Measurements from ENCODE around the gene STX10.

Gene STX10

DNA sequence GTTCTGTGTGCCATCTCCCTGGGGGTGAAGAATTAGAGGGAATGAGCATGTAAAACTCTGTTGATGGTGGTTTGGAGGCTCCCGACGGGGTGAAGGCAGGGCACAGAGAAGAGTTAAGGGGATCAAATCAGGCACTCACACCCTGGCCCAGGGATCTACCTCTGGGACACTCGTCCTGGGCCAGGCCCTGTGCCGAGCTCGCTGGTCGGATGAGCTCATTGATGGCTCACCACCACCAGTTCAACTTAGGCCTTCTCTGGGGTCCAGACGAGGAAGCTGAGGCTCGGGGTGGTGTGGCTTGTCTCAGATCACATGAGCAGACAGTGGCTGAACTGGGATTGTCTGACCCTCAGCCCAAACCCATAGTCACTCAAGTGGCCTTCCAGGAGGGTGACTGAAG lies 30.5 kb downstream of the STX10 start:
- no peak for DNase-seq (ENCODE audit: low read depth)

DNA sequence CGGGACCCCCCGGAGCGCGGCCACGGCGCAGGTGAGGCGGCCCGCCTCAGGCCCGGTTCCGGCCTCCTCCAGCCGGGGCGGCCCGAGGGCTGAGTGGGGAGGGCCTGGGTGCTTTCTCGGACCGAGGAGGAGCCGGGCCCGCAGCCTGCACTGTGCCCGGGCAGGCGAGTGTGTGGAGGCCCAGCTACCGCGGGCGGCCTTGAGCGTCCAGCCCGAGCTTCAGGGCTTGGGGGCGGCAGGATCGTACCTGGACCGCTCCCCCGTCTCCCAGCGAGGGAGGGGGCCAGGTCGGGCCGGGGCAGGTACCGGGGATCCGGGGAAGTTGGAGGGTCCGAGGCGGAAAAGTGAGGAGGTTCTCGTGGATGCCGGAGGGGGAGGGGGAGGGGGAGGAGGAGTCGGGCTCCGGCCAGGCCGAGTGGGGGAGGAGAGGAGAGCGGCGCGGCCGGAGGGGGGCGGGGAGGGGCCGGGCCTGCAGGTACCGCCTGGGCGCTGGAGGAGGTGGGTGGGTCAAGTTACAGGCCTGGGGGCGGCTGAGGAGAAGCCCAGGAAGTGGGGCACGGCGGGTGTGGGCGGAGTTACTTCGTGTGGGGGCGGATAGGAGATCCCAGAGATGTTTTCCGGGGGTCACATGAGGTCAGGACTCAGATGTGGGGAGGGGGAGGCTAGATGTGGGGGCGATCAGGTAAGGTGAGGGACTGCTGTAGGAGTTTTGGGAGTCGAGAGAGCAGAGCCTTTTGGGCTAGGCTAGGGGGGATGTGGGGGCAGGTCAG lies 31.6 kb downstream of the STX10 start:
- DNase-seq (ENCODE audit: low read depth), result no peak

DNA sequence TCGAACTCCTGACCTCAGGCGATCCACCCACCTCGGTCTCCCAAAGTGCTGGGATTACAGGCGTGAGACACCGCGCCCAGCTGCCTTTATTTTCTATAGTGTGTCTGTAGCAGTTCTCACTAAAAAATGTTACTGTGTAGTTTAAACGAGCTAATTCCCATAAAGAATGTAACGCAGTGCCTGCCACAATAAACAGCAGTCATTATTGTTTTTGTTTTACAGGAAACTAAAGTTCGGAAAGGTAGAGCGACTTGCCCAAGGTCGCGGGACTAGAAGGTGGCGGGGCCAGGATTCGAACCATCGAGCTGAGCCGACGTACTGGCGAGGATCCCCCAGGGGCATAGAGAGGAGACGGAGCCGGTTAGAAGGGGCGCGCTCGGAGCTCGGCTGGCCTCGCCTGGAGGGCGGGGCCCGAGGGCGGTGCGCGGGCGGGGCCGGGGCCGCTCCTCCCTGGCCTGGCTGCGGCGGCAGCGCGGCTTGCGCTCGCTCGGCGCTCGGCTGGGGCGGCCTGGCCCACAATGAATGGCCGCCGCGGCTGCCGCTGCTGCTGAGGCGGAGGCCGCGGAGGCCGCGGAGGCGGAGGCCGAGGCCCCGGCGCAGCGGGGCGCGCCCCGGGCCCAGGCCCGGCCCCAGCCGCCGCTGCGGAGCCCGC lies 32.3 kb downstream of the STX10 start, which contains the start of gene NACC1:
NACC1 (plus strand) TSS at position 493 of the 652 bp plus-strand sequence. CDS start 16,944 bp downstream, outside the sequence.
- peak; percentile 60 for DNase-seq (ENCODE audit: low read depth)

DNA sequence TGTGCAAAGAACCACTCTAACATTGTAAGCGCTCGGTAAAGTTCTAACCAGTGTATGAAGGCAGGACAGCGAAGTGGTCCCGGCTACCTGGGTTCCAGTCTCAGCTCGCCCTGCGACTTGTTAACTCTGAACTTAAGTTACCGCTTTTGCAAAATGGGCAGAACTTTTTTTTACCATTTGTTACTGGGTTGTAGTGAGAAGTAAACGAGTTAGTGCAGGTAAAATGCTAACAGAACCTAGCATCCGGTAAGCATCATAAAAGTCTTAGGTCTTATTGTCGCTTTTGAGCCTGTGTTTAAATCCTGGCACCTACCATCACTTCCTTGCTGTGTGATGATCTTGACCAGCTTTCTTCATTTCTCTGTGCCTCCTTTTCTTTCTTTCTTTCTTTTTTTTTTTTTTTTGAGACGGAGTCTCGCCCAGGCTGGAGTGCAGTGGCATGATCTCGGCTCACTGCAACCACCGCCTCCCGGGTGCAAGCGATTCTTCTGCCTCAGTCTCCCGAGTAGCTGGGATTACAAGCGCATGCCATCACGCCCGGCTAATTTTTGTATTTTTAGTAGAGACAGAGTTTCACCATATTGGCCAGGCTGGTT lies 32.9 kb downstream of the STX10 start:
- DNase-seq (ENCODE audit: low read depth), result no peak

DNA sequence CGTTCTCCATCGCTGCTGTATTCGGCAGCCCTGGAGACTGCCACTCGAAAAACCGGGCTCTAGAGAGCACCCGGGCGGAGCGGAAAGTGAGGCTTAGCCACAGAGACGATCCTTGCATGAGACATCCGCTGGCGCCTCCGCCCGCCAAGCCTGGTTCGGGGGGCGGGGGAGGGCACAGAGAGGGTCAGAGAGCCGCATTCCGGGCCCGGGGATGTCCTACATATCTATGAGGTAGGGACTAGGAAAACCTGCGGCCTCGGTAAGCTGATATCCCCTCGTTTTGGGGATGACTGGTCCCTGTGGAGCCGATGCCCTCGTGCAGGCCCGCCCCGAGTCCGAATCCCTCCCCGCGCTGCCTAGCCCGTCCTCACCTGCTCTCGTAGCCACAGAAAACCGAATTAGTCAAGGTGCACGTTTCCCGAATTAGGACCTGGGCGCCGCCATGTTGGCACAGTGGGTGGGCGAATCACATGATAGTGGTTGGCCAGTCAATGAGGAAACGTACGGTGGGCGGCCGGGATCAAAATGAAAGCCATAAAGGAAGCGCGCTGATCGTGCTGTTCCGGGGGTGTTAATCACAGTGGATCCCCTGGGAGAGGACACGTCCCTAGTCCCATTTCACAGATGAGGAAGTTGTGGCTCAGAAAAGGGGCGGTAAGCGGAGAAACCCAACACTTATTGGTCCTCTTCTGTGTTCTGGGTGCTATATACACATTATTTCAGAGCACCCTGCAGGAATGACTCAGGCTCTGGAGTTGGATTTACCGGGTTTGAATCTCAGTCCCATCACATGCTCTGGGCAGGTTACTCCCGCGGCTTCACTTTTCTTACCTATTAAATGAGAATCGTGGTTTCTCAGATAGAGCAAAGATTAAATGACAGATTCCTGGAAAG lies 33.6 kb downstream of the STX10 start, which contains the start of gene TRMT1:
TRMT1 (minus strand) TSS at position 459 of the 894 bp plus-strand sequence; CDS start at position 118, 341 bp downstream.
- DNase-seq (ENCODE audit: low read depth), result peak; percentile 77

DNA sequence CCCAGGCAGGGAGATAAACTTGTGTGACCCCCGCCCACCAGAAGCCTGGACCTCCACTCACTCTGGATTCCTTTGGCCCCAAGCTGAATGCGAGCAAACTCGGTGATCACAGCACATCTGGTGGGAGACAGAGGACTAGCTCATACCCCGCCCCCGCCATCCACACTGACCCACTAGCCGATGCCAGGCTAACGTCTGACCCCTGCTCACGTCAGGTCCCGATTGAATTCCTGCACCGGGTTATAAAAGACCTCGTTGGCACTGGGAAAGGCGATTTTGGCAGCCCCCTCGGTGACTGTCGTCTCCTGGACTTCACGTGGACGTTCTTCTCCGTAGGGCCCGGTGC lies 34.3 kb downstream of the STX10 start:
- DNase-seq (ENCODE audit: low read depth), result no peak

DNA sequence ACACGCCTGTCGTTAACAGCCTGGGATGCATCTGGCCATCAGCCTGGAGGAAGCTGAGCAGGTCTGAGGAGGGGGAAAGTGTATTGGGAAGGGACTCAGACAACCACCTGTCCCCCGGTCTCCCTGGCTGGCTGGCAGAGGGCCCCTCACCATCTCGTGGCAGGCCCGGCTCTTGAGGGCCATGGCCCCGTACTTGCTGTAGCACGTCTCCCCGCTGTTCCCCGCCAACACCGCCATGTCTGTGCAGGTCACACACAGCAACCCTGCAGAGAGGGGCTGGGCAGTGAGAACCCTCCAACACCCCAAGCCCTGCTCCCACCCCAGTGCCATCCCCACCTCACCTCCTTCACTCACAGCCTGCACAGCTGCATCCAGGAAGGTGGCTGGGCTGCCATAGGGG lies 37.6 kb downstream of the STX10 start:
- no peak for DNase-seq (ENCODE audit: low read depth)

DNA sequence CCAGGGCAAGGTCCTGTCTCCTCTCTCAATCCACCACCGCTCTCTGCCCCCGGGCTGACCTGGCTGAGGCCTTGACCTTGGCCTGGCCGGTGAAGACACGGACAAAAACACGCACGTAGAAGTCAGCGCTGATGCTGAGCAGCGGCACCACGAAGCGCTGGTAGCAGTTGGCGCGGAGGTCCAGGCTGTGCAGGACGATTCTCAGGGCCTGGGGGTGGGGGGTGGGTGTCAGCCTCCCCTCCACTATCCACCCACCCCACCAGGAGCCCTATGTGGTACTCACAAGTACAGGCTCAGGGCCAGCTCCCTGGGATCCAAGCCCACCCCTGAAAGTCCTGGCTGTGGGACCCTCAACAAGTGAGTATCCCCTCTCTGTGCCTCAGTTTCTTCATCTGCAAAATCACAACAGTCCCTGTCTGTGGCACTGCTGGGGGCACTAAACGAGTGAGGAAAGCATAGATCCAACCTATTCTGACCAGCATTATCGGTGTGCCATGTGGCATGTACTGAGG lies 40.0 kb downstream of the STX10 start:
- no peak for DNase-seq (ENCODE audit: low read depth)

DNA sequence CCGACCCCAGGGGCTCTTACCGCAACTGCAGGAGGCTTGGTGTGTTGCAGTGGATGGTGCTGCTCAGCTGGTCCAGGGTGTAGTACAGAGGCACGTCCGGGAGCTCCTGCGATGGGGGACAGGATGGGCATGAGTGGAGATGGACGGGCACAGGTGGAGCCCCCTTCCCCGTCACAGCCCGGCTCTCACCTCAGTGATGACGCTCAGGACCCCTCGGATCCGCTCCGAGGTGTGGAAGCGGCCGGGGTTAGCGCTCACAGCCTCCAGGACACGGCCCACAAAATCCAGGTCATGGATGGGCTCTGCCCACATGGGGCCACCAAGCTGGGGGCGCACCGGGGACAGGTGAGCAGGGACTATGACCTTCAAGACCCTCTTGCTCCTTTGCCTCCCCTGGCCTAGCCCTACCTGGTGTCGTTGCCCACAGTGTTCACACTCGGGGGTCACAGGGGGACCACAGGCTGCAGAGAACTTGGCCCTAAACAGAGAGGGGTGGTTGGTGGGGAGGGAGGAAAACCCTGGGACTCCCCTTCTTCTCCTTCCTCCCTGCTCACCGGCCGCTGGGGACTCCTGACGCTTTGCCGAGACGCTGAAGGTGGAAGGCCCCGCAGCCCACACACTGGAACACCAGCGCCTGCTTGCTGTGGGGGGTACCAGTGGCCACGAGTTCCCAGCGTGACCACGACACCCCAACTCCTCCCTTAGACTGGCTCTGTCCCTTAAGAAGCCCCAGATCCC lies 40.6 kb downstream of the STX10 start:
- DNase-seq (ENCODE audit: low read depth), result no peak

DNA sequence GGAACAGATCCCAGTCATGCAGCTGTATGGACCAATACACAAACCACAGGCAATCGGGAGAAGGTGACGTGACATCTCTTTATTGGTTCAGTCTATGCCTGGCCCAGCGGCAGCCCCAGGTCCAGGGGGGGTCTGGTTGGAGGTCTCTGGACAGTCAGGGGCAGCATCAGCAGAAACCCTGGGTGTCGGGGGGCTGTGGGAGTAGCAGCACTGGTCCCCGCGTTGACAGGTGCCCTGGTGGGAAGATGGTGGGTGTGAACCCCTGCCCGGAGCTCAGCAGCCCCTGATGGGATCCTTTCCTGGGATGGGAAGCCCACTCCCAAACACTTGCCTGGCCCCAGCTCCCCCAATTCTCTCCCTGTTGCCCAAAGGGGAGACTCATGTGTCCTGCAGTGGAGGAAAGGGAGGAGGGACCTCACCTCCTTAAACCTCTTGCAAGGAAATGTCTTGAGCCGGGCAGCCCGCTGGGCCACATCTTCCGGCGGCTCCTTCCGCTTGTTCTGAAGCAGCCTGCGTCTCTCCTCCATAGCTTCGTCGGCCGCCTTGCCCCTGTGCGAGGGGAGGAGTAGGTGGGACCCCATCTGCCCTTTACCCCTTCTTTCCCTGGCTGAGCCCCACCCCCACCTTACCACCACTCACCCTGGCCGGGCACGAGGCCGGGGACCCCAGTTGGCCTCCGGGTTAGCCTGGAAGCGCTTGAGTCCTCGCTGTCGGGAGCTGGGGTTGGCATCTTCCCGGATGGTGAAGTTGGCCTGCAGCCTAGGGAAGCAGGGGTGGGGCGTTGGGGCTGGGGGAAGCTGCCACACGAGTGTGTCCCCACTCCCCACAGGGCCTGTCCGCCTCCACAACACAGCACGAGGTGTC lies 45.1 kb downstream of the STX10 start:
- no peak for DNase-seq (ENCODE audit: low read depth)

DNA sequence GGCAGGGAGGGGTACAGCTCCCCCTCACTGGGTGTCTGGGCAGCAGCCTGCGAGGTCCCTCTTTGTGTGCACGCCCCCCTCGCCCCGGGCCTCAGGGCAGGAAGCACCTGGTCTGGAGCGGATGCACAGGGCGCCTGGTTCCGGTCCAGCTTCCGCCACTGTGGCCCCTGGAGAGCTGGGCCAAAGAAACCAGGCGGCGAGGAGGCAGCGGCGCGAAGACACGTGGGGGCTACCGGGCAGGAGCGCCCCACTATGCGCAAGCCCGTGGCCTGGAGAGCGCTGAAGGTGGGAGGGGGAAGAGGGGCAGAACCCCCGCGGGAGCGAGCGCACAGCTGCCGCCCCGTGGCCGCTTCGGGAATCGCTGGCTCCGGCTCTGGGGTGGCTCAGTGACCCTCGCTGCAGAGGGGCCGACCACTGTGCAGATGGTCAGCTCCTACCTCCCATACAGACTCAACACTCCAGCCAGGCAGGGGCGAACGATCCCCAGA lies 45.8 kb downstream of the STX10 start:
- no peak for DNase-seq (ENCODE audit: low read depth)

DNA sequence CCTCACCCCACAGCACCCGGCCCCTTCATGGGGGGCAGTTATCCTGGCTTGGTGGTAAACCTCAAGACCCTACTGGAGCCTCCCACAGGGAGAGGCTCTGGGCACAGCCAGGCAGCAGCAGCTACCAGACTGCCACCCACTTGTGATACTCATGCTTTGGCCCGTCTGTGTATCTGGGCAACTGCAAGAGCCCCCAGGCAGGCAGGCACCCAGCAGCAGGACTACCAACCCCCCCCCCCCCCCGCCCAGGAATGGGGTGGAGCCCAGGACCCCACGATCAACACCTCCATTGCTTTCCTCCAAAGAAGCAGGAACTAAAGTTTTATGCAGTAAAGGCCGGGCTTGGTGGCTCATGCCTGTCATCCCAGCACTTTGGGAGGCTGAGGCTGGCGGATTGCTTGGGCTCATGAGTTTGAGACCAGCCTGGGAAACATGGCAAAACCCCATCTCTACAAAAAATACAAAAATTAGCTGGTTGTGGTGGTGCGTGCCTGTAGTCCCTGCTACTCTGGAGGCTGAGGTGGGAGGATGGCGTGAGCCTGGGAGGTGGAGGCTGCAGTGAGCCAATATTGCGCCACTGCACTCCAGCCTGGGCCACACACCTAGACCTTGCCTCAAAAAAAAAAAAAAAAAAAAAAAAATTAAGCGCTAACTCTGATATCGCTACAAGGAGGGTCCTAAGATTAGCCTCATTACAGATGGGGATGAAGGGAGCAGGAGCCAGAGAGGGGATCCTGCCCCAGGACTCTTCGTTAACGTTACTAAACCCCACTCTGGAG lies 46.4 kb downstream of the STX10 start:
- no peak for DNase-seq (ENCODE audit: low read depth)

DNA sequence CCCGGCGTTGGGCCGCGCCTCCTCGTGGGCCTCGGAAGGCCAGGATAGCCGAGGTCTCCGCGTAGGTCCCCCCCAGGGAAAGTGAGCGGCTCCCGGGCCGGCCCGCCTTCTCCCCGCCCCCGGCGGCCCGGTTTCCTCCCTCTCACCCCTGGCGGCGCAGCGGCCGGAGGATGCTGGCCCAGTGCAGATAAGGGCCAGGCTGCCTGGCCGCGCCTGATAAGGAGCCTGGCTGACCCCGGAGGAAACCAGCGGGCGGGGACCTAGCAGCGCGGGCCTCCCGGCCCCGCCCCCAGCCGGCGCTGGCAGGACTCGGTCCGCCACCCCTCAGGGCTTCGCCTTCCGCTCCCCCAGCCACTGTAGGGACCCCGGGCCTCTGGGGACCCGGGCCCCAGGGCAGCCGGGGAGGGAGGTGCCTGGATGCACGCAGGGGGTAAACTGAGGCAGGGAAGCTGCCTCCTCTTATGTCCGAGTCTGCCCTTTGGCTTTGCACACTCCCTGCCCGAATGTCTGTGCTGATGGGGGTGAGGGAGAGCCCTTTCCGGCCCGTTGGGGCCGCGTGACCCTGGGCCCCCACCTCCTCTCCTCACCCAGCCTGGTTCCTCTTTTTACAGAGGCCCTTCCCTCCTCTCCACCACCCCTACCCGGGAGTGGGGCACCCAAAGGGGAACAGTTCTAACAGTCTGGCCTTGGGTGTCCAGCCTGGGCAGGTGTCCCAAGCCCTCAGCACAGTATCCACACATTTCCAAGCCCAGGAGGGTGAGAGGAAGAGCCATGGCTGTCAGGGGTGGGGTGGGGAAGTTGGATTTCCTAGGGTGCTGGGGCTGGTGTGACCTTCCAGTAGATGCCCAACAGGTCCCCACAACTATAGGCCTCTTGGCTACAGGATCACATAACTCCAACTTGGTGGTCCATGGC lies 47.3 kb downstream of the STX10 start, which contains the start of gene LYL1:
LYL1 (minus strand) TSS at position 193 of the 915 bp plus-strand sequence. CDS start 1,687 bp downstream, outside the sequence.
- DNase-seq (ENCODE audit: low read depth), result no peak

DNA sequence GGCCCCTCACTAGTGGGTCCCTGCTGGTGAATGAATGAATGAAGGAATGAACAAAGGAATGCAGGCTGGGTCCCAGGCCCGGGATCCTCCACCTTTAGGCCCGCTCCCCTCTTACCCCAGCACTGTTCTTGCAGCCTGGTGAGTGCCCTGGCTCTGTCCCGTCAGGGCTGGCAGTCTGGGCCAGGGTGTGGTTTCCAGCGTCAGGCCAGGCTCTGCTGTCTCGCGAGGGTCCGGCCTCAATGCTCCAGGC lies 47.8 kb downstream of the STX10 start:
- DNase-seq (ENCODE audit: low read depth), result no peak

DNA sequence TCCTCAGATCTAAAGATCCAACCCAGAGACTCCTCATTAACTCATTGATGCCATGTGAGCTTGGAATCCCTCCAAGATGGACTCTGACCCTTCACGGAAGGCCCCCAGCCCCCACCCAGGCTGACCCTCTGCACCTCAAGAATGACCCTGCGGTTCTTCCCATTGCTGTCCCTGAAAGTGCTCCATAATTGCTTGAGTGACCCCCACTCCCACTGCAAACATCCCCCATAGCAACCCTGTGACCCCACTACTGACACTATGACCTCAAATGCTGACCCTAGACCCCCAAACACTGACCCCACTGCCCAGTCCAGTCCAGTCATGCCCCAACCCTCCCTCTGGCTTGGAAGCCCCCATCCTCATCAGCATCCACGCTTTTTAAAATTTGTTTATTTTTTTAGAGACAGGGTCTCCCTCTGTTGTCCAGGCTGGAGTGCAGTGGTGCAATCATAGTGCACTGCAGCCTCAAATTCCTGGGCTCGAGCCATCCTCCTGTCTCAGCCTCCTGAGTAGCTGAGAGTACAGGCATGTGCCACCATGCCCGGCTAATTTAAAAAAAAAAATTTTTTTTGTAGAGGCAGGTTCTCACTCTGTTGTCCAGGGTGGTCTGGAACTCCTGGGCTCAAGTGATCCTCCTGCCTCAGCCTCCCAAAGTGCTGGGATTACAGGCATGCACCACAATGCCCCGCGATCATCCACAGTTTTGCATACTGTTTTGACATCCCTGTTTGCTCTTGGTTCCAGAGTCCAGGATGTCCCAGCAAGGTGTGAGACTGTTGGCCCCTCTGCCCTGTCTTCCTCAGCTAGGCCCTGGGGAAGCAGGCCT lies 48.4 kb downstream of the STX10 start:
- DNase-seq (ENCODE audit: low read depth), result no peak

DNA sequence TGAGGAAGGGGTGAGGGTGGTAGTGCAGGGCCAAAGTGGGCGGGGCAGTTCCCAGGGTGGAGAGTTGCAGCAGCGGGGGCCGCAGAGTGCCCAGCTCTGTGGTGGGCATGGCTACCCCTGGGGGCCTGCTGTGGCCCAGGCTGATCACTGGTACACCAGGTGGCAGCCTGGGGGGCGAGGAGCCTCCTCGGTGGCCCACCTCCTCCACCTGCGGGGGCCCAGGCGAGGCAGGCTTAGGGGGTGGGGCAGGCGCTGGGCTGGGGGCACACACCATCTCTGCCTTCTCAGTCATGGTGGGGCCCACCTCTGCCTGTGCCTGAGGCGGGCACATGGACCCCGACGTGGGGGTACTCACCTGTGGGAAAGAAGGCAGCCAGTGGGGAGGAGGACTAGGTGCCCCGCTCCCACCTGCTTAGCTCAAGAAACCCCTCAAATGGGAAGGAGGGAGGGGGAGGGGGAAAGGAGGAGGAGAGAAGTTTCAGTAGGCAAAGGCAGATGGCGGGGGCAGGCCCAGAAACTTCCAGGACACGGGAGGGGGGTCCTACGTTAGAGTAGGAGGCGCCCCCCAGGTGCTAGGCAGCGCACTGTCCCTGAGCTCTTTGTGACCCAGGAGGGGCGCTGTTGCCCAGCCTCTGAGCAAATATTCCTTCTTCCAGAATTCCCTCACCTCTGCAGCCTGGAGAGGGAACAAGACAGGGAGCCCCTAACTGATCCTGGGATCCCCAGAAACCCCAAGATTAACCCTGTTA lies 49.2 kb downstream of the STX10 start:
- DNase-seq (ENCODE audit: low read depth), result no peak

Measured in stimulated activated CD8-positive, alpha-beta memory T cell treated with anti-CD3 and anti-CD28 coated beads, Interleukin-15, amount 100 ng/mL, for 1 hour (primary cell).